Measurements from ENCODE around the gene HABP2.

The HABP2 gene

GRCh38 chr10:113616244-113617074, 63.6 kb downstream of the HABP2 start:
- H3K4me3 Mint-ChIP-seq: no peak overlapping the region
- H3K36me3 Mint-ChIP-seq (ENCODE audit: low read depth): no peaks in the 10 kb centered on the region
- no peaks in the 10 kb centered on the region for H3K4me1 Mint-ChIP-seq (ENCODE audit: low read depth)
- peaks cover 41% of the 10 kb centered on the region for H3K27me3 Mint-ChIP-seq
- no peak overlapping the region for H3K27ac Mint-ChIP-seq
- no peaks in the 10 kb centered on the region for H3K9me3 Mint-ChIP-seq

- Mint-ChIP-seq H3K4me1 (ENCODE audit: low read depth) (no peaks in the 10 kb centered on the region), H3K27me3 (peaks cover 41% of the 10 kb centered on the region), H3K27ac (no peak overlapping the region), H3K36me3 (ENCODE audit: low read depth) (no peaks in the 10 kb centered on the region), H3K4me3 (no peak overlapping the region), H3K9me3 (no peaks in the 10 kb centered on the region)
Measured at GRCh38 chr10:113617086-113617485, 64.2 kb downstream of the HABP2 start.

GRCh38 chr10:113618338-113618737, 65.5 kb downstream of the HABP2 start:
- H3K27me3 Mint-ChIP-seq: peaks cover 40% of the 10 kb centered on the region
- H3K27ac Mint-ChIP-seq: no peak overlapping the region
- H3K4me1 Mint-ChIP-seq (ENCODE audit: low read depth): no peaks in the 10 kb centered on the region
- H3K9me3 Mint-ChIP-seq: no peaks in the 10 kb centered on the region
- H3K36me3 Mint-ChIP-seq (ENCODE audit: low read depth): no peaks in the 10 kb centered on the region
- H3K4me3 Mint-ChIP-seq: no peak overlapping the region

GRCh38 chr10:113619401-113619800, 66.5 kb downstream of the HABP2 start:
- Mint-ChIP-seq H3K4me3 (no peak overlapping the region), H3K9me3 (no peaks in the 10 kb centered on the region), H3K4me1 (ENCODE audit: low read depth) (no peaks in the 10 kb centered on the region), H3K36me3 (ENCODE audit: low read depth) (no peaks in the 10 kb centered on the region), H3K27me3 (peaks cover 38% of the 10 kb centered on the region), H3K27ac (no peak overlapping the region)

- H3K27me3 Mint-ChIP-seq: peaks cover 39% of the 10 kb centered on the region
- no peaks in the 10 kb centered on the region for H3K9me3 Mint-ChIP-seq
- H3K36me3 Mint-ChIP-seq (ENCODE audit: low read depth): no peaks in the 10 kb centered on the region
- no peak overlapping the region for H3K27ac Mint-ChIP-seq
- H3K4me1 Mint-ChIP-seq (ENCODE audit: low read depth): no peaks in the 10 kb centered on the region
- H3K4me3 Mint-ChIP-seq: no peak overlapping the region
Measured at GRCh38 chr10:113620511-113620910, 67.7 kb downstream of the HABP2 start.

- H3K9me3 Mint-ChIP-seq: no peaks in the 10 kb centered on the region
- H3K27me3 Mint-ChIP-seq: peaks cover 39% of the 10 kb centered on the region
- H3K36me3 Mint-ChIP-seq (ENCODE audit: low read depth): no peaks in the 10 kb centered on the region
- H3K4me1 Mint-ChIP-seq (ENCODE audit: low read depth): no peaks in the 10 kb centered on the region
- no peak overlapping the region for H3K4me3 Mint-ChIP-seq
- no peak overlapping the region for H3K27ac Mint-ChIP-seq
Measured at GRCh38 chr10:113620936-113621335, 68.1 kb downstream of the HABP2 start.

GRCh38 chr10:113621799-113622198, 68.9 kb downstream of the HABP2 start:
- peaks cover 33% of the 10 kb centered on the region for H3K27me3 Mint-ChIP-seq
- H3K9me3 Mint-ChIP-seq: no peaks in the 10 kb centered on the region
- no peaks in the 10 kb centered on the region for H3K36me3 Mint-ChIP-seq (ENCODE audit: low read depth)
- no peak overlapping the region for H3K27ac Mint-ChIP-seq
- no peak overlapping the region for H3K4me3 Mint-ChIP-seq
- no peaks in the 10 kb centered on the region for H3K4me1 Mint-ChIP-seq (ENCODE audit: low read depth)

- H3K27me3 Mint-ChIP-seq: peaks cover 24% of the 10 kb centered on the region
Measured at GRCh38 chr10:113622831-113623230, 70.0 kb downstream of the HABP2 start.

GRCh38 chr10:113625461-113626186, 72.8 kb downstream of the HABP2 start:
- Mint-ChIP-seq H3K4me3 (no peak overlapping the region), H3K4me1 (ENCODE audit: low read depth) (no peaks in the 10 kb centered on the region), H3K27ac (no peak overlapping the region), H3K9me3 (no peaks in the 10 kb centered on the region), H3K27me3 (peaks cover 14% of the 10 kb centered on the region), H3K36me3 (ENCODE audit: low read depth) (no peaks in the 10 kb centered on the region)

More at GRCh38 chr10:113622831-113623230, 70.0 kb downstream of the HABP2 start:
- H3K36me3 Mint-ChIP-seq (ENCODE audit: low read depth): no peaks in the 10 kb centered on the region
- no peak overlapping the region for H3K27ac Mint-ChIP-seq
- no peaks in the 10 kb centered on the region for H3K4me1 Mint-ChIP-seq (ENCODE audit: low read depth)
- no peak overlapping the region for H3K4me3 Mint-ChIP-seq
- H3K9me3 Mint-ChIP-seq: no peaks in the 10 kb centered on the region

- Mint-ChIP-seq H3K4me1 (ENCODE audit: low read depth) (no peaks in the 10 kb centered on the region), H3K27ac (no peak overlapping the region)
Measured at GRCh38 chr10:113626809-113627355, 74.0 kb downstream of the HABP2 start.

GRCh38 chr10:113627836-113628235, 75.0 kb downstream of the HABP2 start:
- no peaks in the 10 kb centered on the region for H3K9me3 Mint-ChIP-seq
- H3K27ac Mint-ChIP-seq: no peak overlapping the region
- H3K4me1 Mint-ChIP-seq (ENCODE audit: low read depth): no peaks in the 10 kb centered on the region
- no peak overlapping the region for H3K4me3 Mint-ChIP-seq
- H3K36me3 Mint-ChIP-seq (ENCODE audit: low read depth): no peaks in the 10 kb centered on the region
- H3K27me3 Mint-ChIP-seq: peaks cover 12% of the 10 kb centered on the region

More at GRCh38 chr10:113626809-113627355, 74.0 kb downstream of the HABP2 start:
- Mint-ChIP-seq H3K9me3 (no peaks in the 10 kb centered on the region), H3K36me3 (ENCODE audit: low read depth) (no peaks in the 10 kb centered on the region), H3K4me3 (no peak overlapping the region), H3K27me3 (peaks cover 12% of the 10 kb centered on the region)

- no peak overlapping the region for H3K27ac Mint-ChIP-seq
- peaks cover 12% of the 10 kb centered on the region for H3K27me3 Mint-ChIP-seq
- no peaks in the 10 kb centered on the region for H3K36me3 Mint-ChIP-seq (ENCODE audit: low read depth)
- H3K4me3 Mint-ChIP-seq: no peak overlapping the region
- H3K9me3 Mint-ChIP-seq: no peaks in the 10 kb centered on the region
- H3K4me1 Mint-ChIP-seq (ENCODE audit: low read depth): no peaks in the 10 kb centered on the region
Measured at GRCh38 chr10:113628607-113629153, 75.8 kb downstream of the HABP2 start.

- Mint-ChIP-seq H3K27me3 (peaks cover 15% of the 10 kb centered on the region), H3K4me3 (no peak overlapping the region), H3K27ac (no peak overlapping the region), H3K9me3 (no peaks in the 10 kb centered on the region), H3K36me3 (ENCODE audit: low read depth) (no peaks in the 10 kb centered on the region), H3K4me1 (ENCODE audit: low read depth) (no peaks in the 10 kb centered on the region)
Measured at GRCh38 chr10:113630929-113631533, 78.2 kb downstream of the HABP2 start.

GRCh38 chr10:113631684-113632367, 79.0 kb downstream of the HABP2 start:
- no peak overlapping the region for H3K4me3 Mint-ChIP-seq

More at GRCh38 chr10:113631684-113632367, 79.0 kb downstream of the HABP2 start:
- Mint-ChIP-seq H3K36me3 (ENCODE audit: low read depth) (no peaks in the 10 kb centered on the region), H3K27me3 (peaks cover 16% of the 10 kb centered on the region), H3K9me3 (no peaks in the 10 kb centered on the region), H3K27ac (no peak overlapping the region), H3K4me1 (ENCODE audit: low read depth) (no peaks in the 10 kb centered on the region)
